Ammon's horn (tissue), 1 donor: ENCODE measurements around the gene MAPK10.
"Not testable (repeated sequence)": the region's sequence is repeated elsewhere in the genome, so short reads cannot be mapped to it uniquely, and the experiment has no call there.

Experiments used
- DNase-seq: peaks from one replicate; pipeline ENCODE4 v3.0.0-alpha.2; 2016; ENCODE audit warnings: low spot score

The MAPK10 gene

GRCh38 chr4:86184216-86184900 is 175.5 kb downstream of the MAPK10 start:
- DNase-seq = peak; percentile 12

GRCh38 chr4:86181585-86181984 is 178.3 kb downstream of the MAPK10 start:
- DNase-seq = no peak

DNA sequence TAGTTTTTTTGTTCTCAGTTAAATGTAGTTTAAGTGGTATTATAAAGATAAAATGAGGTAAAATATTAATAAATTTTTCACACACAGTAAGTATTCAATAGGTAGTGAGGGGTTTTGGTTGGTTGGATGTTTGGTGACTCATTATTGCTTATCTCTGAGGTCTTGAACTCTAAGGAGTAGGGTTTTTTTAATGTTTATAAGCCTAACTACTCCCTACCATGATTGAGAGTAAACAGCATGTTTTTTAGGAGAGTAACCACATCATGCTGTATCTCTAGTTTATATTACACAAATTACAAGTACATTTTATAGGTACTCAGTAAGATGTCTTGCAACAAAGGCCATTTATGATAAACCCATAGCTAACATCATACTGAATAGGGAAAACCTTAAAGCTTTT is 181.6 kb downstream of the MAPK10 start:
- DNase-seq = no peak

DNA sequence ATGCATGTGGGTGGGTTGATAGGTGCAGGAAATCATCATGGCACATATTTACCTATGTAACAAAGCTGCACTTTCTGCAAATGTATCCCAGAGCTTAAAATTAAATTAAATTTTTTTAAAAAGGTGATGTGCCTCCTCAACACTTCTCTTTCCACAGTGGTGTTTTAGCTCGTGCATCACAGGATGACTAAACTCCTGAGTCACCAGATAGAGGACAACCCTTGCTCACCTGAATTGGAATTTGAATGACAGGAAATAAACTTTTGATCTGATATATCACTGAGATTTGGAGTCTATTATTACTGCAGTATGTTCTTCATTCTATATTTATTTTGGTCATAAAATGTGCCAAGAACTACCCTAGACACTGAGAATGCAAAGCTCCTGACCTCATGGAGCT is 185.3 kb downstream of the MAPK10 start:
- no peak for DNase-seq

GRCh38 chr4:86168335-86168734 is 191.5 kb downstream of the MAPK10 start:
- not testable (repeated sequence) for DNase-seq

DNA sequence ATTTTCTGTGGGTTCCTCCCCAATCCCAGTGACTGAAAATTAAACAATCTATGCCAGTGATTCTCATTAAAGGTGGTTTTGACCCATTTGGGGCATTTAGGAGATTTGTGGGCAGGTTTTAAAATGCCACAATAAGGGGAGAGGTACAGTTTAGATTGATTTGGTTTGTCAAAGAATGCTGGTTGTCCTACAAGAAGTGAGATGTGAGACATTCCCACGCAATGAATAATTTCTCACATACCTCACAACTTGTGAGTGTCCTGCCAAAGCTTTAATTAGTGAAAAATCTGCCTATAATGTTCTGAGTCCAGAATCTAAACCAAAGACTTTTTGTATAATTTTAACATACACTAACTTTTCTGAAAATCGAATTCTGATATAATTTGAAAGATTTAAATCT is 199.4 kb downstream of the MAPK10 start:
- no peak for DNase-seq

DNA sequence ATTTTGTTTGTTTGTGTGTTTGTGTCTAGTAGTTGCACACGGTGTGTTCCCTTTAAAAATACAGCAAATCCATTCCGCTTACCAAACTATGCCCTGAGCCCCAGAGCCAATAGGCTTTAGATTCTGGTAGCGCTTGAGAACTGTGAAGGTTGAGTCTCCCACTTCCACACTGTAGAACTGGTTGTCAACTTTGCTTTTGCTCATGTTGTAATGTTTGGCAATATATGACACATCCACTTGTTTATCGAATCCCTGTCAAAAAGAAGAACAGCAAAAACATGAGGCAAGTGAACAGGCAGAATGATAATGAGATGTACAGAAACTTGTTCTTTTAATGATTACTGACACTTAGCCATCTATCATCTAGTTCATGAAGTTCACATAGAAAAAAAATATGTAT is 200.6 kb downstream of the MAPK10 start:
- DNase-seq = no peak

GRCh38 chr4:86156531-86156930 is 203.3 kb downstream of the MAPK10 start:
- no peak for DNase-seq

DNA sequence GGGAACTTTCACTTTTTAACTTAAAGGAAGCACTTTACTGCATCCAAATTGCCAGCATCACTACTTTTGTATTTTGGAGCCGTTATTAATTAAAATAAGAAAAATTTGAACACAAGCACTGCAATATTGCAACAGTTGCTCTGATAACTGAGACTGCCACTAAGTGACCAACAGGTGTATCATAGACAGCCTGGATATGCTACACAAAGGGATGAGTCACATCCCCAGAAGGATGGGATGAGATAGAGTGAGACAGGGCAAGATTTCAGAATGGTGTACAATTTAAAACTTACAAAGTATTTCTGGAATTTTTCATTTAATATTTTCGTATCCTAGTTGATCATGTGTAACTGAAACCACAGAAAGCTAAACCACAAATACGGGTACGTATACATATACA is 204.1 kb downstream of the MAPK10 start:
- DNase-seq = no peak

- no peak for DNase-seq
Measured at GRCh38 chr4:86152454-86152853, 207.4 kb downstream of the MAPK10 start.

DNA sequence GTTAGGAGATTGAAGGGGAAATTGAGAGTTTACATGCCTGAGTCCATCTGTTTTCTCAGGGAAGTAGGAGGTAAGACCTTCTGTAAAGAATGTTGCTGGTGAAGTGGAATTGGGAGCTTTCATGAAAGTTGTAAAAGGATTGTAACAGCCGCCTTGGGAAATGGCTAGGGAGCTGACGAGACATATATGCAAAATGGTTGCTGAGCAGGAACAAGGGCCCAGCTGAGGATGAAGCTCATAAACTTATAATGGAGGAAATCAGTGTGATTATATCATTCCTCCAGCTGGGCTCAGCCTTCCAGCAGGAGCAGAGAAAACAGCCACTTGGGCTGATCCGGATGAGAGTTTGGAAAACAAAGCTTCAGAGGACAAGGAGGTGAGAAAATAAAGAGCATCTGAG is 208.7 kb downstream of the MAPK10 start:
- DNase-seq = no peak

- no peak for DNase-seq
Measured at GRCh38 chr4:86141161-86141560, 218.7 kb downstream of the MAPK10 start.

- DNase-seq = no peak
Measured at GRCh38 chr4:86132468-86132867, 227.4 kb downstream of the MAPK10 start.

DNA sequence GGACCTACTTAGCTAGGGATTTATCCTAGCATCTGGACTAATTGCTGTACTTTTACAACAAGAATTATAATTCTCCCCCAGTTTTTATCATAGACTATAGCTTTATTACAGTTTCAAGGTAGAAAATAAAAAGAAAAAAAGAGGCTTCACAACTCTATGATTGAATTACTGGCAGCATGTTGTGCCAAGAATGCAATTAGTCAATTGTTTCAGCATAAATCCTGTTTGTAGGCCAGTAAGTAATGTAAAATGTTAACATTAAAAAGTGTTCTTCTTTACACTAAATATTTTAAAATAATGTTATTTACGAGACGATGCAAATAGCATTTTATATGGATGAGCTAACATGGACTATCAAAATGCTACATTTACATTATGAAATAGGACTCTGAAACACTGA is 228.4 kb downstream of the MAPK10 start:
- no peak for DNase-seq

GRCh38 chr4:86130160-86130933 is 229.5 kb downstream of the MAPK10 start:
- no peak for DNase-seq

DNA sequence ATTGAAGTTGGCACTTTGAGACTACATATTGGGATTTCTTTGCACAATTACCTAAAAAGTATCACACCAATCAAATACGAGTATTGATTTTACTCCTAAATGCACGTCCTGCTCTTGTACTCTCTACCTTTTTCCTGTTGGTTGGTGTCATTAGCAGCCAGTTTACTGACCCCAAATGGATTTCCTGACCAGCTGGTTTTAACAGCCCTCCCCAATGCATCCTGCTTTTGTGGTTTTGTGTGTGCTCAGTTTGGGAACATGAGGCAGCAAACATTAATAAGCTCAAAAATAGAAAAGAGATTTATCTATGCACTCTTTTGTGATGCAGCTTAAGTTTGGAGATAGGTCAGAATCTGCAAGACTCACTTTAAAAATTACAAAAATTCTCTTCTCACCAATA is 230.3 kb downstream of the MAPK10 start:
- no peak for DNase-seq

- no peak for DNase-seq
Measured at GRCh38 chr4:86122404-86122803, 237.4 kb downstream of the MAPK10 start.

- DNase-seq = no peak
Measured at GRCh38 chr4:86118711-86119110, 241.1 kb downstream of the MAPK10 start.

GRCh38 chr4:86117705-86118302 is 242.0 kb downstream of the MAPK10 start:
- DNase-seq = no peak

- no peak for DNase-seq
Measured at GRCh38 chr4:86114563-86114962, 245.3 kb downstream of the MAPK10 start.

DNA sequence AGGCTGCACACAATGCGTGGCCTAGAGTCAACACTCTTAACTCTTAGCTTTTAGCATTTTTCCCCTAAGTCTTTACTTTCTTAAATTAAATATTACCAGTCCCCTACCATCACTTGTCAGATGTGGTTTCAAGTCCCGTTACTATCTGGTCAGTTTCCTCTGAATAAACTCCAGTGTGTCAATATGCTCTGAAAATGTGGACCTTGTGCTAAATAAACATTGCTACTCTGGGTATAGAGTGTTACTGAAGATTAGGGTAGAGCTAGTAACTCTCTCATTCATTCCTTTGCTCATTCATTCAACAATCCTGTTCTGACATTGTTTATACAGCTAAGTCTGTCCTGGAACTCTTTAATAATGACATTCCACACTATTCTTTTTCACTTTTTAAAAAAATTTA is 251.0 kb downstream of the MAPK10 start:
- DNase-seq = no peak

GRCh38 chr4:86108137-86108536 is 251.7 kb downstream of the MAPK10 start:
- no peak for DNase-seq

GRCh38 chr4:86107112-86107511 is 252.7 kb downstream of the MAPK10 start:
- DNase-seq = no peak
